CD4-positive, alpha-beta T cell treated with Interleukin-6 at 100 ng/mL for 8 hours (primary cell): ENCODE data around the gene FECH.
A peak's percentile ranks its signal among the peaks of the same experiment; 100 is the strongest.

ENCODE experiments used
- DNase-seq: peaks from one replicate; pipeline ENCODE4 v3.0.0-alpha.2; 2020; ENCODE audit warnings: mixed read lengths, low spot score

The FECH gene

DNA sequence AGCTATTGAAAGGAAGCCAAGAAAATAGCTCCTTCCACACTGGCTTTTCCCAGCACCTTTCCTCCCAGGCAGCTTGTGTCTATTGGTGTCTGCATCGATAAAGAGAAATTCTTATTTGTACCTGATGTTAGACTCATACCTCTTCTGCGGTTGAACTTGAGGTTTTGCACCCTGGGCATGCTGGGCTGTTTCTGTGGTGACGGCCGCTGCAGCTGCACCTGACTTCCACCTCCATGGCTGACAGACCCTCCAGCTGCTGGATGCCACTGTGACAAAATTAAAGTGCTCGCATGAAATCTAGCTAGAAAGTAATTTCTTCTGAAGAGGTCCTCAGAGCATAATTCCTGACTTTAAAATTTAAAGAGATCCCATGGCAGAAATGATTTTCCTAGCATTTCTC, 6.6 kb downstream of the FECH start:
- no peak for DNase-seq

DNA sequence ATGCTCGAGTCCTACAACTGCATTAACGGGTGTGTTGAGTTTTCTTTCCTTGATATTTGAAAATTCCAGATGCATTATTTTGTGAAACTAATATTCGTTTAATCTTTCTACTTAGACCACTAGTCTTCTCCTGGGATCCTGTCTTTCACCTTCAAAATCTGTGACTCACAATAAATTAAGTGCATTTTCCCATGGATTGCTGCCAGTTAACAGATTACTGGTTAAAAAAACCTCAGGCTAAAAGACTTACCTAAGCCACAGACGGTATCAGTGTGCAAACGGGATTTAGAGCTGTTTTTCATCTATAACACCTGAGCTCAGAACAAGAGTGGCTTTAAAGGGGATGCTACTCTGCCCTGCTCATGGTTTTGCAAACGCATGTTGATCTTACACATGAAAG, 10.2 kb downstream of the FECH start:
- no peak for DNase-seq

DNA sequence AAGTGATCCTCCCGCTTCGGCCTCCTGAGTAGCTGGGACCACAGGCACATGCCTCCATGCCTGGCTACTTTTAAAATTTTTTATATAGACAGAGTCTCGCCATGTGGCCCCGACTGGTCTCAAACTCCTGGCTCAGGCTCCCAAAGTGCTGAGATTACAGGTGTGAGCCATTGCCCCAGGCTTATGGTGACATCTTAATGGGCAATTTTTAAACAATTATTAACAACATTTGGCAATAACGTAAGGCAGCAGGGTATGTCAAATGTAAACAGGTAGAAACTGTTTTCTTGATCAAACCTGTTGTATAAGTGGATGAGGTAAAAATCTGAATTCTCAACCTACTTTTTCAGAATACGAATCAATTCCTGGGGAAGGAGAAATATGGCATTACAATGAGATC, 11.0 kb downstream of the FECH start:
- DNase-seq: no peak

DNA sequence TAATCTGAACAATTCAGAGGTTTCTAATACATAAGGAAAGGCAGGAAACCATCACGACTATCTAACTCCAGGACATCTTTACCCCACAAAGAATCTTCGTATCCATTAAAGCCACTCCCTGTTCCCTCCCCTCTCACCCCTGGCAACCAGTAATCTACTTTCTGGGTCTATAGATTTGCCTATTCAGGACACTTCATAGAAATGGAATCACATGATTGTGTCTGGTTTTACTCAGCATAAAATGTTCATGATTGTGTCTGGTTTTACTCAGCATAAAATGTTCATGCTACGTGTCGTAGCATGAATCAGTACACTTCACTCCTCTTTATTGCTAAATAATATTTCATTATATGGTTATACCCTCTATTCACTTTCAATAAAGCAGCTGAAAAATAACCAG, 11.6 kb downstream of the FECH start:
- no peak for DNase-seq

DNA sequence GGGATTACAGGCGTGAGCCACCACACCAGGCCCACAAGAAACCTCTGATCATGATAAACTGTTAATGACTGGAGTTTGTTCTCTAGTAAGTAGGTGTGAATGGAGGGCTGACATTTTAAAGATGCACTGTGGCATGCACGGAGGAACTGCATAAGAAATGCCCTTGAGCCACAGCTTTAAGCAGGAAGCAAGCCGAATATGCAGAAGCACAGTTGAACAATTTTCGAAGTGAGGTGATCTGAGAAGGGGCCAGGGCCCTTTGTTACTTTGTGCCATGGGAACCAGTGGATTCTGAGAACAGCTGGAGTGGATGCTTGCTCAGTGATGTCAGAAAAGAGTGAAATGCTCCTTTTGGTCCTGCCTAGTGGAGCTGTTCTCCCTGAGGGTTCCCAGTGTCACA, 16.3 kb downstream of the FECH start:
- no peak for DNase-seq

DNA sequence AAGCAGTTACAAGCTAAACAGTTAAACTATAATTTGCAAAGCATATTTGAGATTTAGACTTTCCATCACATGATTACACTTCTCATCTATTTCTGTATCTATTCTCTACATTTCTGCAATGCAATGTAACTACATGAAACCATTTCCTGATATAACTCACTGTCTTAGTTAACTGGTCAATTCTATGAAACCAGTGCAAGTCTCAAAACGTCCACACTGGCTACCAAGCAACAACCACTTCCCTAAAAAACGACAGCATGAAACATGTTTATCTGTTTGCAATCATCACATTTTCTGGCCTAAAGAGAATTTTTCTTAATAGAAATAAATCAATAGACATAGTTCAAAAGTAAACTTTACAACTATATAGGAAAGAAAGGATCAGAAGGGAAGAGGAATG, 17.4 kb downstream of the FECH start:
- no peak for DNase-seq

DNA sequence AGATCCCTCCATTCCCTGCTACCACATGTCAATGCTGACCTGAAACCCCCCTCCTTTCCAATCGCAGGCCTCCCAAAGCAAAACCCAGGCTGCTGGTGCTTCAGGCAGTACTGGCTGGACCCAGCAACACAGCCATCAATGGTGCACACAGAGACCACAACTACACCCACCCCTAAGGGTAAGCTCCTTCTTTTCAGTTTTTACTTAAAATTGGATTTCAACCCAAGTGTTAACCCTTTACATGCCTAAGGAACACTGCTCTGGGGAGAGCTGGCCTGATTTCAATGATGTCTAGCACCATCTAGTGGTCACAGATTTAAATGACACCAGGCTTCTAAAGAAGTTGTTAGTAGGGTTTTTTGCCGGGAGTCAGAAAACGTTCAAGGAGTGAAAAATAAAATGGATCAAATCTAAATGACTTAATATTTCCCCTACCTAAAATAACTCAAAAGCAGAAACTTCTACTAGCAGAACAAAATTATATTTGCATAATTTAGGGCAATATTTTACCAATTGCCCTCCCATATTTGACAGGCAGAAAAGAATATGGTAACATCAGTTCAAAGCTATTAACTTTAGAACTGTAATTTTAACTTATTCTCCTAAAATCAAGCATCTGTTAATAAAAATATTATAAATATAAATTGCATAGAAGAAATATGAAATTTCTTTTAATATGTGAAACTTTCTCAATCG, 24.6 kb downstream of the FECH start:
- peak; percentile 35 for DNase-seq

DNA sequence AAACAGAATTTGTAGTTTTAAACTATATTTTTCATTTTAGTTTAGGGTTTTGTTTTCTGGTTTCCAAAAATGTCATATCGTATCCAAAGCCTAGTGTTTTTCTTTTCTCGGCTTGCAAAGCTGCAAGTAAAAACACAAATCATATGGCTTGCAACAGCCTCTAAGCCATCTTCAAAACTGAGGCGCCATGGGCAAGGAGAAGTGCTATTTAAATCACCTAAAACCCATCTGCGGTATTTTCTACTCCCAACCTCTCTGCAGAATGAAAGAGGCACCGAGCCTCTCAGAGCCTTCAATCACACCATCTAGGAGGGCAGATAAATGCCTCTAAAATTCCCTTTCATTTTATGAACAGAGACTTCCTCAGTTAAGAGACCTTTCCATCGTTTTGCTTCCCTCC, 25.2 kb downstream of the FECH start:
- DNase-seq: no peak

DNA sequence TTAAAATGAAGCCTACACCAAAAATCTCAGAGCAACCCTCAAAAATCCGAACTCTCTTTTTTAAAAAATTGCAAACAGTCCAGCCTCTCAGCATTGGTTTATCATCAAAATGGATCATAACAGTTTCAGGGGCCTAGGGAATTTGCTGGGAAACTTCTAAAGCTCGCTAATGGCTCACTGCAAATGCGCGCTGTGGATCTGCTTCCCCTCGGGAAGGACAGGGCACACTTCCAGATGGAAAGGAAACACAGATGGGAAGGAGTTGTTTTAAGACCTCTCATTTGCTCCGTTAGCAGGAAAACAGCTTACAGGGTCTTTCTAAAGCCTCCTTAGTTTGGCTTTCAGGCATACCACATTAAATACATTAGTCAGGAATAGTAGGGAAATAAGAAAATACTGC, 27.2 kb downstream of the FECH start:
- no peak for DNase-seq

DNA sequence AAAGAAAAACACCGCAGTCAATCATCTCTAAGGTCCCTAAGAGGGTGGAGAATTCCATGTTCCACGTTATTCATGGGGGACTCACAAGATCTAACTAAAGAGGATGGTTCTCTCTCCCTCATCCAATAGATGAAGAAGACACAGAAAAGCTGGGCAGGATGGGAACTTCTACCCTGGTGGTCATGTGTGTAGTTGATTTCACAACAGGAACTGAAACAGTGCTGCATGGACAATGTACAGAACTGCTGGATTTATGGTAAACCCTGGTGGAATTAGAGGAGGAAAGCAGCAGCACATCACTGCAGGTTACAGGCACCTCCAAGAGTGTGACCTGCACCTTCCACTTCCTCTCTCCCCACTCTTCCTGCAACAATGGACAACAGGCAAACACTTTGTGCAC, 31.4 kb downstream of the FECH start:
- DNase-seq: no peak

DNA sequence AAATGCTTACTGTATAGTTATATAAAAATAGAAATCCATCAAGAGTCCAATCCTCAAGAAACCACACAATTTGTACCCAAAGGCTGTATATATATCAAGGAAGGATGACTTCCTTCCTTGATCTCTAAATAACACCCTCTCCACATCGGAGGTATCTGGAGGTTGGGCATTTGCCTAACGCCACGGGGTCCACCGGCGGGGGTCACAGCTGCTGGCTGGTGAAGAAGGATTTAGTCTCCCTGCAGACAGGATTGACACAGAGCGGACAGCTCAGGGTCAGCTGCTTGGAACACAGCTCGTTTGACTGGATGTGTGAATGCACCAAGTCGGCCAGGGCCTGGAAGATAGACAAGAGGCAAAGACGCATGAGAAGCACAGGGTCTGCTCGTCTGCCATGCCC, 36.0 kb downstream of the FECH start:
- DNase-seq: no peak

DNA sequence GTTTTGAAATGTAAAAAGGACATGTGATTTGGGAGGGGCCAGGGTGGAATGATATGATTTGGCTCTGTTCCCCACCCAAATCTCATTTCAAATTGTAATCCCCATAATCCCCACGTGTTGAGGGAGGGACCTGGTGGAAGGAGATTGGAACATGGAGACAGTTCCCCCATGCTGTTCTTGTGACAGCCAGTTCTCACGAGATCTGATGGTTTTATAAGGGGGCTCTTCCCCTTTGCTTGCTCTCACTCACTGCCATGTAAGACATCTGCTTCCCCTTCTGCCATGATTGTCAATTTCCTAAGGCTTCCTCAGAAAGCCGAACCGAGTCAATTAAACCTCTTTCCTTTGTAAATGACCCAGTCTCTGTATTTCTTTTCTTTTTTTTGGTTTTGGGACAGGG, 39.2 kb downstream of the FECH start:
- no peak for DNase-seq

DNA sequence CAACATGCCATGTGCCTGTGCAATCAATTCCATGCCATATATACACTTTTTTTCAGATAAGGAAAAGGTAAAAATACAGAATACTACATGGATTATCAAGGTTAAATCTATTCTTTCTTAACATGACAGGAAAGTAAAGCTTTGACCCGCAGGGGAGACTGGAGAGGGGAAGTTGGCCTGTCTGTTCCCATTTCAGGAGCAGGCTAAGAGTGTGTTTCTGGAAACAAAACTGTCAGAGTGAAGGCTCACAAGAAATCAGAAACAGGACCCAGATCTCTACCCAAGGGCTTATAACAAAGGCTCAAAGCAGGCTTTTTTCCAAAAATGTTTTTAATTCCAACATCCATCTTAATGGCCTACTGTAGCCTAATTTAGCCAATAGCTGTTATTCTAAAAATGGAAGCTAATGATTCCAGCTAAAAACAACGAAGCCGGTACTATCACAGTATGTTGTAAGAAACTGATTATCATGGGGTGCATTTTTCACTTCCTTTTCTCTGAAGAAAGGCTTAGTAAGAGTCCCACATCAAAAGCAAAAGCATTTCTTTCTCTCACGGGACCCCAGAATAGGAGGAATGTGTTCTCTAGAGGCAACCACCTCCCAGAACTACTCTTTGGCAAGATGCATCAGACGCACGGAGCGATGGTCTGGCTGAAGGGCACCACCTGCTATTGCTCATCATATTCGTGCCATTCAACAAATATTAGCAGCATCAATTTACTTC, 41.4 kb downstream of the FECH start:
- DNase-seq: no peak

DNA sequence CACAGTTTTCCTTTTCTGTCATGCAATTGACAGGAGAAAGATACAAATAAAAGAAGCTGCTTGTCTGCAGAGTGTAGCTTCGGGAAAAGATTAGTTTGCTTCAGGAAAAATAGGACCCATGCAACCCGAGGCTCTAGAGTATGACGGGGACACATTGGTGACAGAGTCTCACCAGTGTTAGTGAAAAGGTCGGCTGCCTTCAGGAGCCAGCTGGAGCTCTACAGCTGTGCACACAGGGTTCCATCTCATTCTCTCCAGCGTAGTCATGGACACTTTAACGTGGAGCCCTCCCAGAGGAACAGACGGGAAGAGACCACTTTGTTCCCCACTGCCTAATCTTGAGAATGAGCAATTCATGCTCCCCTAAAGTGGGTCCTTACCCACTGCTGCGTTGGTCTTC, 42.9 kb downstream of the FECH start:
- DNase-seq: no peak

DNA sequence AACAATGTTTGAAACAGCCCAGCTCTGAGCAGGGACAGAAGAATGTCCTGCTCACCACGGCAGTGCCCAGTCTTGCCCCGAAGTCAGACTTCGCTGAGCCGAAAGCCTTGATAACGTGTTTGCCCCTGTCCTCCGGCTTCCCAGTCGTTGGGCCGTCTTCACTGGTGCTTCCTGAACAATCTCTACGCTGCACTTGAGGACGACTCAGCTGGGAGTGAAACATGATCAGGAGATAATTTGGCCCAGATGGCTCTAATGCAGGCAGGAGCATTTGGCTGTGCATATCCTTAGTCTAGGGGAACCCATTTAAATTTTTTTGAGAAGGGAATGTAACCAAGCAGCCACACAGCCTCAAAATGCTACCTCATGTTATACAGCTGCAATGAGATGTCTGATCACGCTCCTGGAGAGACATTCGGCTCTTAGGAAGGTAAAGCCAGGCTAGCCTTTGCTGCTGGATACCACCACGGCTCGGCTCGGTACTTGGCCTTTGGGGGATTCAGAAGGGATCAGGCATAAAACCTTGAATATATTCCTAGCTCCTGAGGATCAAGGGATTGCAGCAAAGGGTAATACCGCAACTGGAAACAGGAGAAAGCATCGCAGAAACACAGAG, 43.6 kb downstream of the FECH start:
- no peak for DNase-seq

DNA sequence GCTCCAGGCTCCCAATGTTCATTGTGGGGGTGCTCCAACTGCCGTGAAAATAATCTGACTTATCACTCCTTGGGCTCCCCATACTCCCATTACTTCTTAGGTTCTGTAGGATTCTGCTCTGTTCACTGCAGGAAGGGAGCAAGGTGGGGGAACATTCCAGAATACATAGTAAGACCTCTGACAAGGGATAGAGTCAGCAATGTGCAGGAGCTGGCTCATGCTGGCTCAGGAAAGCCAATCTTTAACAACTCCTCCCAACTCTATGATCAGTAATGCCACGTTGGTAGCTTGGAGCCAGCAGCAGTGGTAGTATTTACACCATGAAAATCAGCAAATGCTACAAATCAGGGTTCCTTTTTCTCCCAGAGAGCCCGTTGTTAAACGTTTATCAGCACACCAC, 44.4 kb downstream of the FECH start:
- no peak for DNase-seq

DNA sequence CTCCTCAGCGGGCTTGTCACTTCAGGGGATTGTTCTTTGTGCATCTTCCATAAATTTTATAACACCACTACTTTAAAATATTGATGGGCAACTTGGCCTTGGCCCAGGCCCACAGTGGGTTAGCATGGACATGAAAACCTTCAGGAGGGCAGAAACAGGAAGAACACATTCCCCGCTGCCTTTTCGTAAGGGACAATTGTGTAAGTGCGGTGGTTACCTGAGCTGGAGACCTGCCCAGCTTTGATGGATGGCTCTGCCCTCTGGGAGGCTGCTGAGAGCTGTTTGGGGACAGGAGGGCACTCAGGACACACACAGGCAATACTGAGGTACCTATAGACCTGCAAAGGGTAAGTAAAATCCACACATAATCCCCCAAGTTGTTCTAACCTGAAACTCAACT, 46.8 kb downstream of the FECH start:
- DNase-seq: no peak

DNA sequence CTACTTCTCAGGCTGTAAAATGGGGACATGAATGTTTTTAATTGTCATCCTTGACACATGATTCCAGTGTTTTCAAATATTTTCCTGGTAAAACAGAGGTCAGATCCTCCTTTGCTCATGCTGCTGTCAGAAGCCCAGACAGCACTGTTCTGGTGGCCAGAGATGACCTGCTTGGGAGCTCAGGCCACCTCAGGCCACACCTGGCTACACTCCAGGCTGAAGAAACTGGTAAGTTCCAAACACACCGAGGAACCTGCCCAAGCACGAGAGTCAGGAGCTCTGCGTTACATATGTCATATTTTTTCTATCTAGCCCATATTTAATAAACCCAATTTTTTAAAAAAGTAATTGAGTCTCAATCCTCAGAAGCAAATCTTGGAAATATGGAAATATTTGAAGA, 47.9 kb downstream of the FECH start:
- no peak for DNase-seq

DNA sequence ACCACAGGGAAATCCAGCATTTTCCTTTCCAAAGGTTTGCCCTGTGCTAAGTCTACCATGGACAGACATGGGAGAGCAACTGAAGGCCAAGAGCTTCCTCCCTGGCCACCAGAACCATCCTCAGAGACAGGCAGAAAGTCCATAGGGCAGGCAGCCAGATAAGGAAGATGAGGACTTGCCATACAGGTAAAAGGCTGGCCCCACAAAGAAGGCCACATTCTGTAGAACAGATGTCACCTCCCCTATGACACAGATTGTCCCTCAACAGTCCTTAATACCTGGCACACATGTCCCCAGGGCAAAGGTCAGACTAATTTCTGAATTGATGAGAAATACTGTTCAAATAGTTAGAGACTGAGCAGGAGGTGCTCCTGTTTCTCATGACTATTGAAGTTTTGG, 52.0 kb downstream of the FECH start:
- DNase-seq: no peak

DNA sequence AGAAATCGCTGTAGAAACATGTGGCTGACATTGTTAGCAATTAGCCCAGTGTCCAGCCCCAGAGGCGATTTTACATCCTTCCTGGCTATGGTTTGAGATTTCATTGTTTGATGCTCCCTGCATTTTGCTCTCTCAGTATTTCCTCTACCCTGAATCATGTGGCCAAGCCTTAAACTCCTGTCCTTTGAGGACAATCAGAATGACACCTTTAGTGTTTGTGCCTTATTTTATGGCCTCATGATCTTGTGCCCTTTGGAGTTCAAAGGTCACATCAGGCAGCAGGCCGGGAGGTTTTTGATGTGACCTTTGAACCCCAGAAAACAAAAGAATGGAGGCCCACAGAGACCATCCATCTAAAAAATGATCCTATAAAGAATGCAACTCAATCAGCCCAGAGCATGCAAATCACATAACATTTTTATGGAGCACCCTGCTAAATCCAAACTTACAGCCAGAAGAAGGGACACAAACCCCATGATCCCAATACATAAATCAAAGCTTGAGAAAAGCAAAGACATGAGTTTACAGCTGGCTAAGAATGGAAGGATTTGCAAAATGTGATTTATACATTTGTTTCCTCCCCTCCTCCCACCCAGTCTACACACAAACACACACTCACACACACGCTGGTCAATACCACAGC, 52.5 kb downstream of the FECH start:
- DNase-seq: no peak

DNA sequence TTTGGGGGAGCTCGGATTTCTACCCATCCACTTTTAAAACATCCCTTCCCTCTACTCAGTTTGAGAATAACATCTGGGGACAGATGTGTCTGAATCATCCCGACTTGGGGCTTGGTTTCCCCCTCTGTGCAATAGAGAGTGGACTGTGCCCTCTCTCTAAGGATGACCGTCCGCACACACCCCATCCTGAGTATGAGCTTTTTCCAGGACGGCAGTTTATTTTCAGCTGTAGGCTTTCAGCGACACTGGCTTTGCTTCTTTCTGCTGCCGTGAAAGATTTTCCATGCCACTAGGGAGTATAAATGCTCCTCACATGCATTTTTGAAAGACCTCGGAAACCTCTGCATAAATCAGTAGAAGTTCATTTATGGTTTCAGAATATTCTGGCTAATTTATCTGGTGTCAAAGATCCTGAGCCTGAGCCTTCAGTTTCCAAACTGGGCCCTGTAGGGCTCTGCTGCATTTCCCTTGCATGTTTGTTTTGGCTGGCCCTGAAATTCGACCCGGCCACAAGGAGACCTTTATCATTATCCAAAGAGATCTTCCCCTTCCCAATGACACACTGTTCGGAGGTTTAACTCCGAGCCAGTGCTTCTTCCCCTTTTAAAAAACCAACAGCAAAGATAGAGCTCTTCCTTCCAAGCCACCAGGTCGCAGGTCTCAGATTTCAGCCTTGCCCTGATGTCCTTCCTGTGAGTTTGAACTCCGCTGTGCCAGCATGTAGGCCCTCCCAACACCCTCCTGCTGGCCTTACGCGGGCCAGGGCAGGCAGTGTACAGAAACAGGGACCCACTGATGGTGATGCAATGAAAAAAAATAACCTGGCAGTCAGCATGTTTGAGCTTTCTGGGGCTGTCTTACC, 53.3 kb downstream of the FECH start:
- DNase-seq: no peak

DNA sequence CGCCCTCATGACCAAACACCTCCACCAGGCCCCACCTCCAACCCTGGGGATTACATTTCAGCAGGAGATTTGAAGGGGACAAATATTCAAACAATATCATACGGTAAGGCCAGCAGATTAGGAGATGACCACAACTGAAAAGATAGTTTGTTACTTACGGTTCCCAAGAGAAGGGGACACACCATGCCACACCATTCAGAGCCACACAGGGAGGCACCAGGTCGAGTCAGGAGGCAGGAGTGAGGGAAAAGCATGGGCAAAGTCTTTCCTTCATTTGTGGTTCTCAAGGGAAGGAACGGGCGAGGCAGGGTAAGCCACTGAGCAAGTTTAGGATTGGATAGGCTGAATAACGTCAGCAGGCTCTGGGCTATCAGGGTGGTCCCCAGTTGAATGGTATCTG, 57.4 kb downstream of the FECH start:
- DNase-seq: no peak
